ENCODE measurements around the gene IRS4.

DNA sequence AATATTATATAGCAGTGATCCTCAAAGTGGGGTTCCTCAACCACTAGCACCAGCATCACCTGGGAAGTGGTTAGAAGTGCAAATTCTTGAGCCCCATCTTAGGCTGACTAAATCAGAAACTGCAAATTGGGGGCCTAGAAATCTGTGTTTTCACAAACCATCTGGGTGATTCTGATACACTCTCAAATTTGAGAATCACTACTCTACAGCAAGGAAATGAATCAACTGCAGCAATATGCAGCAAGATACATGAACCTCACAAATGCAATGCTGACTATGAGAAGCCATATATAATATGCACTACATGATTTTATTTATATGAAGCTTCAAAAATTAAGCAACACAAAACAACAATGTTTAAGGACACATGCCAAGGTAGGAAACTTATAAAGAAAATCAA is 36.2 kb upstream of the IRS4 start:
- TF ChIP-seq, protein P1, sequence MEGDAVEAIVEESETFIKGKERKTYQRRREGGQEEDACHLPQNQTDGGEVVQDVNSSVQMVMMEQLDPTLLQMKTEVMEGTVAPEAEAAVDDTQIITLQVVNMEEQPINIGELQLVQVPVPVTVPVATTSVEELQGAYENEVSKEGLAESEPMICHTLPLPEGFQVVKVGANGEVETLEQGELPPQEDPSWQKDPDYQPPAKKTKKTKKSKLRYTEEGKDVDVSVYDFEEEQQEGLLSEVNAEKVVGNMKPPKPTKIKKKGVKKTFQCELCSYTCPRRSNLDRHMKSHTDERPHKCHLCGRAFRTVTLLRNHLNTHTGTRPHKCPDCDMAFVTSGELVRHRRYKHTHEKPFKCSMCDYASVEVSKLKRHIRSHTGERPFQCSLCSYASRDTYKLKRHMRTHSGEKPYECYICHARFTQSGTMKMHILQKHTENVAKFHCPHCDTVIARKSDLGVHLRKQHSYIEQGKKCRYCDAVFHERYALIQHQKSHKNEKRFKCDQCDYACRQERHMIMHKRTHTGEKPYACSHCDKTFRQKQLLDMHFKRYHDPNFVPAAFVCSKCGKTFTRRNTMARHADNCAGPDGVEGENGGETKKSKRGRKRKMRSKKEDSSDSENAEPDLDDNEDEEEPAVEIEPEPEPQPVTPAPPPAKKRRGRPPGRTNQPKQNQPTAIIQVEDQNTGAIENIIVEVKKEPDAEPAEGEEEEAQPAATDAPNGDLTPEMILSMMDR (IDR thresholded peaks at IDR 0.05): no peak
- no peak for TF ChIP-seq EP300 (IDR thresholded peaks at IDR 0.05)
- TF ChIP-seq POLR2A (IDR thresholded peaks at IDR 0.05; ENCODE audit: low read depth): no peak
- no peak for TF ChIP-seq POLR2AphosphoS5 (IDR thresholded peaks at IDR 0.05)
